ENCODE results near the gene ADGRE3.

Gene ADGRE3

DNA sequence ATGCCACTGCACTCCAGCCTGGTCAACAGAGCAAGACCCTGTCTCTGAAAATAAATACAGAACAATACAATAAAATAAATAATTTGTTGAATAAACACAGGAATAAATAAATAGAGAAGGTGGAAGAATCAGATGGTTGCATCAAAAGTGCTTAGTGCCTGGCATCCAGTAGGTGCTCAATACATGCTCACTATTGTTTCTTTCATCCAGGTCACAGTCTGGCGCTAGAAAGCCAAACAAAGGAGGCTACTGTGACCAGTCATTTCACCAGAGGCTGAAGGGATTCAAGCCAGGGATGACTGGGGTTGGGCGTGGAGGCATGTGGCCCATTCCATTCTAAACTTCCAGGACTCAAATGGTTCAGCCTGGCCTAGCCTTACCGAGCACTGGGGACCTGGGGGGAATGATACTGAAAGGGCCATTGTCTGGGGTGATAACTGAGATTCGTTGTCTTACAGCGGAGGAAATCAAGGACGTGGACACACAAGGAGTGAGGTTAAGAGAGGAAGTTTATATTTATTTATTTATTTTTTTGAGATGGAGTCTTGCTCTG lies 99.1 kb downstream of the ADGRE3 start:
- no peak overlapping the region for H3K4me3 ChIP-seq (IDR thresholded peaks at IDR 0.05; ENCODE audit: insufficient read depth, low read depth, low read length)
- H3K9ac ChIP-seq, result no peak overlapping the region
- H3K4me1 ChIP-seq (ENCODE audit: low read depth, poor library complexity, severe bottlenecking), result peaks cover 13% of the 10 kb centered on the region
- H4K20me1 ChIP-seq (ENCODE audit: insufficient read depth), result no peaks in the 10 kb centered on the region
- TF ChIP-seq, protein P1, sequence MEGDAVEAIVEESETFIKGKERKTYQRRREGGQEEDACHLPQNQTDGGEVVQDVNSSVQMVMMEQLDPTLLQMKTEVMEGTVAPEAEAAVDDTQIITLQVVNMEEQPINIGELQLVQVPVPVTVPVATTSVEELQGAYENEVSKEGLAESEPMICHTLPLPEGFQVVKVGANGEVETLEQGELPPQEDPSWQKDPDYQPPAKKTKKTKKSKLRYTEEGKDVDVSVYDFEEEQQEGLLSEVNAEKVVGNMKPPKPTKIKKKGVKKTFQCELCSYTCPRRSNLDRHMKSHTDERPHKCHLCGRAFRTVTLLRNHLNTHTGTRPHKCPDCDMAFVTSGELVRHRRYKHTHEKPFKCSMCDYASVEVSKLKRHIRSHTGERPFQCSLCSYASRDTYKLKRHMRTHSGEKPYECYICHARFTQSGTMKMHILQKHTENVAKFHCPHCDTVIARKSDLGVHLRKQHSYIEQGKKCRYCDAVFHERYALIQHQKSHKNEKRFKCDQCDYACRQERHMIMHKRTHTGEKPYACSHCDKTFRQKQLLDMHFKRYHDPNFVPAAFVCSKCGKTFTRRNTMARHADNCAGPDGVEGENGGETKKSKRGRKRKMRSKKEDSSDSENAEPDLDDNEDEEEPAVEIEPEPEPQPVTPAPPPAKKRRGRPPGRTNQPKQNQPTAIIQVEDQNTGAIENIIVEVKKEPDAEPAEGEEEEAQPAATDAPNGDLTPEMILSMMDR (conservative IDR thresholded peaks at IDR 0.05; ENCODE audit: low read depth, low read length), result no peak
- peaks cover 9% of the 10 kb centered on the region; the same call in 1 of the 2 replicates for H3K79me2 ChIP-seq (ENCODE audit: insufficient read depth, low read depth)
- H3K27me3 ChIP-seq (ENCODE audit: insufficient read depth, low read depth), result no peaks in the 10 kb centered on the region
- no peak overlapping the region for H3K27ac ChIP-seq
- no peak overlapping the region for H3K4me2 ChIP-seq
- H3K36me3 ChIP-seq (ENCODE audit: insufficient read depth), result no peaks in the 10 kb centered on the region
- no peak overlapping the region for H2AFZ ChIP-seq (ENCODE audit: low read depth)

- Histone ChIP-seq H4K20me1 (ENCODE audit: insufficient read depth) (no peaks in the 10 kb centered on the region), H2AFZ (ENCODE audit: low read depth) (peak within 1 kb of the TSS; percentile 60), H3K27me3 (ENCODE audit: insufficient read depth, low read depth) (no peaks in the 10 kb centered on the region), H3K27ac (peak within 1 kb of the TSS; percentile 40), H3K79me2 (ENCODE audit: insufficient read depth, low read depth) (peaks cover 9% of the 10 kb centered on the region; the same call in 1 of the 2 replicates), H3K9ac (peak within 1 kb of the TSS; percentile 65; the same call in 1 of the 2 replicates), H3K4me1 (ENCODE audit: low read depth, poor library complexity, severe bottlenecking) (peaks cover 13% of the 10 kb centered on the region), H3K4me3 (IDR thresholded peaks at IDR 0.05; ENCODE audit: insufficient read depth, low read depth, low read length) (peak within 1 kb of the TSS; percentile 57), H3K4me2 (peak within 1 kb of the TSS; percentile 68), H3K36me3 (ENCODE audit: insufficient read depth) (no peaks in the 10 kb centered on the region)
- TF ChIP-seq, protein P1 (conservative IDR thresholded peaks at IDR 0.05; ENCODE audit: low read depth, low read length), result peak; percentile 39
These were observed 102.8 kb downstream of the ADGRE3 start, which contains the start of gene NDUFB7 for GRCh38 chr19:14571695-14572490. Gene NDUFB7, minus strand, starts transcription at chr19:14572066. Its CDS starts 66 bp downstream, at chr19:14572000.

- Histone ChIP-seq H3K27ac (peak overlapping the region; percentile 40; the same call in 1 of the 2 replicates), H3K4me3 (IDR thresholded peaks at IDR 0.05; ENCODE audit: insufficient read depth, low read depth, low read length) (peak overlapping the region; percentile 57), H3K9ac (peak overlapping the region; percentile 65; the same call in 1 of the 2 replicates), H3K79me2 (ENCODE audit: insufficient read depth, low read depth) (peaks cover 9% of the 10 kb centered on the region; the same call in 1 of the 2 replicates), H3K4me2 (peak overlapping the region; percentile 68), H4K20me1 (ENCODE audit: insufficient read depth) (no peaks in the 10 kb centered on the region), H2AFZ (ENCODE audit: low read depth) (peak overlapping the region; percentile 60), H3K27me3 (ENCODE audit: insufficient read depth, low read depth) (no peaks in the 10 kb centered on the region), H3K4me1 (ENCODE audit: low read depth, poor library complexity, severe bottlenecking) (peaks cover 13% of the 10 kb centered on the region), H3K36me3 (ENCODE audit: insufficient read depth) (no peaks in the 10 kb centered on the region)
- TF ChIP-seq, protein P1 (conservative IDR thresholded peaks at IDR 0.05; ENCODE audit: low read depth, low read length), result no peak
These were observed 103.6 kb downstream of the ADGRE3 start for GRCh38 chr19:14570864-14571527.
